Erythroblast (primary cell): ENCODE results near the gene ANAPC16.

Experiments
- GATA1 ChIP-seq: IDR thresholded peaks from 2 replicates; pipeline ENCODE4 v1.6.1; 2011; ENCODE audit warnings: low read depth, mild to moderate bottlenecking, control low read depth, low read length, moderate library complexity
- POLR2A ChIP-seq: IDR thresholded peaks from 2 replicates; pipeline ENCODE4 v1.6.1; 2011; ENCODE audit warnings: mild to moderate bottlenecking, low read length

- no peak for TF ChIP-seq POLR2A
- TF ChIP-seq GATA1, result no peak
Observed at GRCh38 chr10:72255977-72256729, 40.3 kb downstream of the ANAPC16 start.
